ENCODE measurements around the gene TGM2.

TGM2 gene

GRCh38 chr20:38198238-38198861 lies 33.3 kb upstream of the TGM2 start:
- DNase-seq, result no peak

DNA sequence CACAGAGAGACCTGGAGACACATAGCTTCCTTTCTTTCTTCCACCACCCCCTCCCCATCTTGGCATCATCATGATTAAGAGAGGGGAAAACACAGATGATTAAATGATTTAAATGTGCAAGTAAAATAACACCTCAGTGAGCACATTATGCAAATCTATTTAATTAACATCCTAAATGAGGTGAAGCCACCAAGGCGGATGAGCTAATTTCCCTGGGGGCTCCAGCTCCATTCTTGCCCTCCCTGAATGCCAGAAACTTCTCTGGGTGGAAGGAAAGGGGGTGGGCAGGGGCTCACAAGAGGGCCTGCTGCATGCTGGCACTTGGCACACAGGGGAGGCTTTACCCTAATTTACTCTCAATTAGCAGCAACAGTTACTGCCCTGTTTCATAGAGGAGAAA lies 32.5 kb upstream of the TGM2 start:
- no peak for DNase-seq

GRCh38 chr20:38197217-38197616 lies 32.1 kb upstream of the TGM2 start:
- DNase-seq, result no peak

DNA sequence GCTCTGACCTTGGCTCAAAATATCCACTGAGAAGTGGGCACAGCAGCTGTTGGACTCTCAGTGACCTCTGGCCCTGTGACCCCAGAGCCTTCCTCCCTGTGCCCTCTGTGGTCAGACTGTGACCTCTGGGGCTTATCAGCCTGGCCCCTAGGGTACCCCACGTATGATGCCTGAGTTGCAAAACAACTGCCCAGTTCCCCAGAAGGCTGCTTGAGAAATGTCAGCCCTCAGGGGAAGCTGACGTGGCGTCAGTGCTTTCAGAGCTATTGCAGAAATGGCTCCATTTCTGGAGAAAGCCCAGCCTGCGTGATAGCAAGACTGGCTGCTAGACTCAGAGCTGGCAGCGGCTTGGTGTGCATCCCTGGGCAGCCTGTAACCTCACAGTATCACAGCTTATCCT lies 31.5 kb upstream of the TGM2 start:
- DNase-seq, result no peak

DNA sequence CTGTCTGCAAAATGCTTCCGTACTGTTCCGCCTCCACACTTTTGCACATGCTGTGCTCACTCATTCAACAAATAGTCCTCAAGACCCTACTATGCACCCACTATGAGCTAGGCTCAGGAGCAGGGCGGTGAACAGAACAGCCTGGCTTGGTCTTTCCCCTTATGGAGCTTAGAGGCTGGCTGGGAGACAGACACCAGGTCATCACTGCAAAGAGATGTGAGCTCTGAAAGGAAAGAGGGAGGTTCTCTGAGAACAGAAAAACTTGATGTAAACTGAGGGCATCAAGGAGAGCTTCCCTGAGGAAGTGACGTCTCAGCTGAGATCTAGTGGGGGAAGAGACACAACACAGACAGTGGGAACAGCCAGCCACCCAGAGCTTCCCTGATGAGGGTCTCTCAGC lies 31.0 kb upstream of the TGM2 start:
- DNase-seq, result no peak

DNA sequence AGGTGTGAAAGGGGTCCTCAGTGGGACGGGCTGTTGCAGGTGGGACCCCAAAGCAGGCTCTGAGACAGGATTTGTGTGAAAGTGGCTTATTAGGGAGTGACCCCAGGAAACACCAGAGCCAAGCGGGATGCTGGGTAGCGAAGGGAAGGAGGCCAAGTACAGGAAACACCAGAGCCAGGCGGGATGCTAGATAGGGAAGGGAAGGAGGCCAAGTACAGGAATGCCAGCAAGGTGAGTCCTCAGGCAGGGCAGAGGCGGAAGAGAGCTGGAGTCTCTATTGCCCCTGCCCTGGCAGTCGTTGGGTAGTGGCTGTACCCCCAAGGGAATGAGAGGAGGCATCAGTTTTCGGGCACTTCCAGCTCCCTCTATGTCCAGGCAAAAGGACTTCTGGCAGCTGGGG lies 30.5 kb upstream of the TGM2 start:
- no peak for DNase-seq

DNA sequence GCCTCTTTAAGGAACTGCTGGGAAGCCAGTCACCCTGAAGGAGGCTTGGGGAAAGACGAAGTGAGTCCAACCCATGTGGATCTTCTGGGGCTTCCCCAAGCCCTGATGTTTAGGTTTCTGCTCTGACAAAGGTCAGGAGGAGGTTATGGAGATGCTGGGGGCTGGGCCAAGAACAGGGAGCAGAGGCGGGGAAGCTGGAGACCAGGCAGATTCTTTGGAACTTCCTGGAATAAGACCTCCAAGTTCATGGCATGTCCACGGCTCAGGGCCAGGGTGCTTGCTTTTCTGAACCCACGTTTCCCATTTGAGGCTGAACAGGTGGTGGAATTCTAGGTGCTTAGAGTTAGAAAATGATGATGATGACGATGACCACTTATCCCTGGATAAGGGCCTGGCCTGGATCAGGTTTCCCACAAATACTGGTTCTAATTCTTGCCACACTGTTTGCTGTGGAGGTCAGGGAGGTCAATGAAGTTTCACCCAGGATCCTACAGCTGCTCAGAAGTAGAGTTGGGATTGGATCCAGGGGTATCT lies 30.0 kb upstream of the TGM2 start:
- DNase-seq, result no peak

- DNase-seq, result no peak
These were observed 28.6 kb upstream of the TGM2 start for GRCh38 chr20:38193586-38194105.

DNA sequence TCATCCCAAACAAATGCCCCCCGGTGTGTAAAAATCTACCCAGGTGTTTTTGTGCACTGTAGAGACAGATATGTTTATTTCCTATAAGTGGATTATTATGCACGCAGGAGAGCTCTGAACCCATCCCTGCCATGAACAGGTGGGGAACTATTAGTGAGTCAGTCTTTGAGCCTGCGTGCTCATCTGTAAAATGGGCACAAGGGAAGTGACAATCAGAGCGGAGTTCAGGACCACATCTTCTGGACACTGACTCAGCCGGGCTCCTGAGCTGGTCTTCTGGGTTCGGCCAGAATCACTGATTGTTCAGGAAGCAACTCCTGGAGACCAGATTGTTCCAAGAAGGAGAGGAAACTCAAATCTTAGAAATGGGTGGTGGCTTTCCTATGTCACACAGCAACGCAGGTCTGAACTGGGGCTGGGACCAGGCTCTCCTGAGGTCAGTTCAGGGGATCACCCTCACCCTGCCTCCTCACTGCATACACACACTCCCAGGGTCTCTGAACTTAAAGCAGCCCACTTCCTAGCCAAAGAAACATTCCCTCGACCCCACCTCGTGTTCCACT lies 27.3 kb upstream of the TGM2 start:
- DNase-seq, result no peak

GRCh38 chr20:38191654-38192053 lies 26.6 kb upstream of the TGM2 start:
- no peak for DNase-seq

- no peak for DNase-seq
These were observed 25.9 kb upstream of the TGM2 start for GRCh38 chr20:38190936-38191371.

DNA sequence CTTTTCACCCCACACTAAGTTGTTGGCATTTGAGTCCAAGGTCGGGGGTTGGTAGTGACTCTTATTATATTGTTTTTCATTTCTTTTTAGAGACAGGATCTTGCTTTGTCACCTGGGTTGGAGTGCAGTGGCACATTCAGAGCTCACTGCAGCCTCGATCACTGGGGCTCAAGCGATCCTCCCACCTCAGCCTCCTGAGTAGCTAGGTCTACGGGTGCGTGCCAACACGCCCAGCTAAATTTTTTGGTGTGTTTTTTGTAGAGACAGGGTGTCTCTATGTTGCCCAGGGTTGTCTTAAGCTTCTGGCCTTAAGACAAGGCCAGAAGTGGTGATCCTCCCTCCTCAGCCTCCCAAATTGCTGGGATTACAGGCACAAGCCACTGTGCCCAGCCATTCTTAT lies 25.1 kb upstream of the TGM2 start:
- no peak for DNase-seq

DNA sequence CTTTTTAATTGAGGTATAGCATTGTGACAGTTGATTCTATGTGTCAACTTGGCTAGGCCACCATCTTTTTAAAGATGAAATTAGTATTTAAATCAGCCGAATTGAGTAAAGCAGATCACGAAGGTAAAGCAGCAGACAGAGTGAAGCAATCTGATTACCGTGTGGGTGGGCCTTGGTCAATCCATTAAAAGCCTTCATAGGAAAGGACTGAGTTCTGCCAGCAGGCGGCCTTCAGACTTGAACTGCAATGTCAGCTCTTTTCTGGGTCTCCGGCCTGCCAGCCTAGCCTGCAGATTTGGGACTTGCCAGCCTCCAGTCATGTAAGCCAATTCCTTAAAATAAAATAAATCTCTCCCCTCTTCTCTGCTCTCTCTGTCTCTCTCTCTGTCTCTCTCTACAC lies 22.4 kb upstream of the TGM2 start:
- peak; percentile 12 for DNase-seq

GRCh38 chr20:38186788-38187221 lies 21.7 kb upstream of the TGM2 start:
- no peak for DNase-seq

DNA sequence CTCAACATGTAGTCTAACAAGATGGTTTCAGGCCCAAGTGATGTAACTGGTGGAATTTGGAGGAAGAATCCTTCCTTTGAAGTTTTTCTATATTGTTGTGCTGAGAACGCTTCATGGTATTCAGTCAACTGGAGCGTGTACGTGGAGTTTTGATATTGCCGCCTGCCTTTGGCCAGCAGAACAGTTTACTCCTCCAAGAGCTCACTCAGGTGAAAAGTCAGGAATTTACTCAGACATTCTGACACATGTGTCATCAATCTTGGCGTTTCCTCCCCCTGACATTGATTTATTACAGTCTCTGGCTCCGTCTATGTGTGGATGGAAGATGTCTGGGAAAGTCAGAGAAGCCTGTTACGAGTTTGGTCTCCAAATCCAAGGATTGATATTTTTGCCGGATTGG lies 19.0 kb upstream of the TGM2 start:
- no peak for DNase-seq

DNA sequence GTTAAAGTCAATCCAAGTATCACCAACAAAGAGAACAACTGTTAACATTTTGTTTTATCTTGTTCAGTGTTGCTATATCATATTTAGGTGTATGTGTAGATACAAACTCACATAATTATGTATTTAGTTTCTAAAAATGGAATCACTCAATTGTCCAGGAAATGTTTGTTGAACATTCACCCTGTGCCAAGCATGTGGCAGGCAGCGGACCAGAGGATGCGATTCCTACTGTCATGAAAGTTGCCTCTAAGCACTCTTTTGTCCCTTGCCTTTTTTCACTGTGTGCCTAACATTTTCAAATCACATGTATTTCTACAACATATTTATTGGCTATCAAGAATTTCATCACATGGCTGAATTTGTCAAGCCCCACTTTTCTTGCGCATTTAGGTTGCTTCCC lies 16.9 kb upstream of the TGM2 start:
- no peak for DNase-seq

GRCh38 chr20:38181207-38181801 lies 16.2 kb upstream of the TGM2 start:
- peak; percentile 36 for DNase-seq

- no peak for DNase-seq
These were observed 15.7 kb upstream of the TGM2 start for GRCh38 chr20:38180781-38181180.

- DNase-seq, result no peak
These were observed 14.8 kb upstream of the TGM2 start for GRCh38 chr20:38179846-38180245.

DNA sequence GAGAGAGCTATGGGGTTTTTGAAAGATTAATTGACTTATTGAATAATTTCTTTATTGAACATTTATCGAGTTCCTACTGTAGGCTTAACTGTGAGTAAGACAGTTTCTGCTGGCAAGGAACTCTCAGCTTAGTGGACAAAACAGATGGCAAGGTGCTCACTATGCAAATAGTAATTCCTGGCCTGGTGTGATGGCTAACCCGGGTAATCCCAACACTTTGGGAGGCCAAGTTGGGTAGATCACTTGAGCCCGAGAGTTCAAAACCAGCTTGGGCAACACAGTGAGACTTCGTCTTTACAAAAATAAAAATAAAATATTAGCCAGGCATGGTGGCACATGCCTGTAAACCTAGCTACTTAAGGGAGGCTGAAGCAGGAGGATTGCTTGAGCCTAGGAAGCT lies 13.5 kb upstream of the TGM2 start:
- no peak for DNase-seq

DNA sequence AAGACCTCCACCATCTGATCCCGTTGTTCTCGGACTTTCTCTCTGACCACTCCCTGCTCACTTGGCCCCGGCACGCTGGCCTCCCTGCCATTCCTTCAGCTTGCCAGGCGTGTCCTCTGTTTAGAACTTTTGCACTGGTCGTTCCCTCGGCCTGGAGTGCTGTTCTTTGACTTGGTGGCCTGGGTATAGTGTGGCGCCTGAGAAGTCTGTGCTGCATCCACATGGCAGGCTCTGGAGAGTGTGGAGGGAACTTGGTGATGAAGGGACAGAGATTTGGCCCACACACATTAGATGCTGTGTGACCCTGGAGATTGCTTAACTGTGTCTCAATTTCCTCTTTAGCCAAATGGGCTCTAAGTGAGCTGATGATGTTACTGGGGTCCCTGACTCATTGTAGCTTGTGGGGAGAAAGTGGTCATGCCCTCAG lies 13.0 kb upstream of the TGM2 start:
- no peak for DNase-seq

DNA sequence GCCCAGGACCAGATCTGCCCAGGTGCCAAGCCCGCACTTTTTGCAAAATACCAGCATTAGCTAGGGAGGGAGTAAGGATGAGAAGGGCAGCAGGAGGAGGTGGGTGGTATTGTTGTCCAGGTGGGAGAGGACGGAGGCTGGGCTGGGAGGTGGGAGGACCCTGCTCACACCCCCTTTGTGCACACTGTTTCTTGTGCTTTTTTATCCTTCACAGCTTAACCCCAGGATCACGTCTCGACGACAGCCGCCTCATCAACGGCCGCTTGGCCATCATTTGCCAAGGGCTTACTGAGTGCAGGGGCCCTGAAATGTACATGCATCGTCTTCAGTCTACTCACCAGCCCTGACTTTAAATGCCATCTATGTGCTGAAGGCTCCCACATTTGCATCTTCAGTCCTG lies 12.1 kb upstream of the TGM2 start:
- no peak for DNase-seq

- DNase-seq, result no peak
These were observed 10.5 kb upstream of the TGM2 start for GRCh38 chr20:38175304-38176180.

Data from NCI-H146 (cell line).